Nephron progenitor cell (in vitro differentiated cells): Measurements from ENCODE around the gene CTNND2.

Source experiments
- DNase-seq: peaks from one replicate; pipeline ENCODE4 v3.0.0; 2021
- H3K27ac Mint-ChIP-seq: 2 replicates; pipeline ENCODE4 v1.8.0; 2021; ENCODE audit warnings: mild to moderate bottlenecking, moderate library complexity, mixed read lengths
- H3K27me3 Mint-ChIP-seq: 2 replicates; pipeline ENCODE4 v1.8.0; 2021; ENCODE audit warnings: mild to moderate bottlenecking, low read depth, mixed read lengths; ENCODE audit not compliant: poor library complexity
- H3K36me3 Mint-ChIP-seq: 2 replicates; pipeline ENCODE4 v1.8.0; 2021; ENCODE audit warnings: low read depth, mixed read lengths
- H3K4me1 Mint-ChIP-seq: 2 replicates; pipeline ENCODE4 v1.8.0; 2021; ENCODE audit warnings: mixed read lengths
- H3K4me3 Mint-ChIP-seq: 2 replicates; pipeline ENCODE4 v1.8.0; 2021; ENCODE audit warnings: mild to moderate bottlenecking, moderate library complexity, mixed read lengths
- H3K9me3 Mint-ChIP-seq: 2 replicates; pipeline ENCODE4 v1.8.0; 2021; ENCODE audit warnings: mild to moderate bottlenecking, moderate library complexity, mixed read lengths
- CTCF ChIP-seq: fragments of 200-600 bp; sonication (generic); IDR thresholded peaks from 2 replicates; pipeline ENCODE4 v1.5.0; 2021; ENCODE audit warnings: antibody characterized with exemption

Gene CTNND2

GRCh38 chr5:11384441-11385250 lies 519.6 kb downstream of the CTNND2 start:
- Mint-ChIP-seq H3K27me3 (peaks cover 78% of the 10 kb centered on the region), H3K4me3 (peak overlapping the region; percentile 79), H3K4me1 (peaks cover 15% of the 10 kb centered on the region), H3K36me3 (no peaks in the 10 kb centered on the region), H3K9me3 (peaks cover 4% of the 10 kb centered on the region), H3K27ac (no peak overlapping the region)
- peak; percentile 69 for DNase-seq
- no peak for TF ChIP-seq CTCF

- TF ChIP-seq CTCF, result no peak
- no peak for DNase-seq
- H3K4me1 Mint-ChIP-seq, result peaks cover 16% of the 10 kb centered on the region
- no peak overlapping the region for H3K4me3 Mint-ChIP-seq
- H3K27ac Mint-ChIP-seq, result no peak overlapping the region
- no peaks in the 10 kb centered on the region for H3K36me3 Mint-ChIP-seq
- peaks cover 75% of the 10 kb centered on the region for H3K27me3 Mint-ChIP-seq
- H3K9me3 Mint-ChIP-seq, result peaks cover 4% of the 10 kb centered on the region
Measured at GRCh38 chr5:11383506-11384095, 520.6 kb downstream of the CTNND2 start.

- no peak for DNase-seq
- H3K27ac Mint-ChIP-seq, result no peak overlapping the region
- H3K9me3 Mint-ChIP-seq, result no peaks in the 10 kb centered on the region
- peaks cover 9% of the 10 kb centered on the region for H3K4me1 Mint-ChIP-seq
- no peaks in the 10 kb centered on the region for H3K36me3 Mint-ChIP-seq
- H3K27me3 Mint-ChIP-seq, result peaks cover 46% of the 10 kb centered on the region
- H3K4me3 Mint-ChIP-seq, result no peak overlapping the region
- no peak for TF ChIP-seq CTCF
Measured at GRCh38 chr5:11378461-11378860, 525.8 kb downstream of the CTNND2 start.

GRCh38 chr5:11377896-11378295 lies 526.4 kb downstream of the CTNND2 start:
- Mint-ChIP-seq H3K4me1 (peaks cover 9% of the 10 kb centered on the region), H3K27me3 (peaks cover 44% of the 10 kb centered on the region), H3K27ac (no peak overlapping the region), H3K4me3 (no peak overlapping the region), H3K36me3 (no peaks in the 10 kb centered on the region), H3K9me3 (no peaks in the 10 kb centered on the region)
- no peak for TF ChIP-seq CTCF
- DNase-seq, result no peak

- Mint-ChIP-seq H3K9me3 (no peaks in the 10 kb centered on the region), H3K36me3 (no peaks in the 10 kb centered on the region)
- DNase-seq, result no peak
Measured at GRCh38 chr5:11372191-11372590, 532.1 kb downstream of the CTNND2 start.

More at GRCh38 chr5:11372191-11372590, 532.1 kb downstream of the CTNND2 start:
- no peaks in the 10 kb centered on the region for H3K4me1 Mint-ChIP-seq
- no peak overlapping the region for H3K27ac Mint-ChIP-seq
- no peak overlapping the region for H3K4me3 Mint-ChIP-seq
- no peak for TF ChIP-seq CTCF
- H3K27me3 Mint-ChIP-seq, result peaks cover 11% of the 10 kb centered on the region
